Renal pelvis (tissue), 12 donors: ENCODE results near the gene INSRR. TPM values are rescaled to one million over a fixed set of nuclear protein-coding genes. Genes with fewer than 3 reads are reported as not detected.

Experiments used
- DNase-seq: peaks from one replicate; pipeline ENCODE4 v3.0.0-alpha.2; 2013
- long read RNA-seq, 16 experiments: transcript quantifications; one replicate each; lab custom pipeline, GENCODE V29; 2026
- polyA plus RNA-seq, 3 donors: library from polyadenylated mRNA; unstranded; fragments of 120-200 nt; gene quantifications; one replicate each; pipeline ENCODE4 v1.2.1, GENCODE V29; 2013; ENCODE audit not compliant: insufficient read length in 3 of 3

Gene INSRR
- polyA plus RNA-seq, result 1 to 10 TPM; 1.6 to 3.0 (median 2.0) TPM
- long read RNA-seq, donor 1, result 0 reads
- long read RNA-seq, donor 2, result 0 reads
- long read RNA-seq, donor 3, result 0 reads
- long read RNA-seq, donor 4, result 0 reads
- long read RNA-seq, donor 5, result 0 reads
- long read RNA-seq, donor 6, result 0 reads
- long read RNA-seq, donor 7, result 0 reads
- long read RNA-seq, donor 8, result 0 reads
- long read RNA-seq, donor 9, result 0 reads
- long read RNA-seq, donor 10, result 0 reads
- long read RNA-seq, donor 11, result 0 reads
- long read RNA-seq, donor 12, result 0 reads
- long read RNA-seq, donor 13, result 0 reads
- long read RNA-seq, donor 14, result 0 reads
- long read RNA-seq, donor 15, result 0 reads
- long read RNA-seq, donor 16, result 0 reads

GRCh38 chr1:156858959-156859522 lies at the start of gene INSRR:
INSRR (minus strand) TSS chr1:156859117; CDS start chr1:156858621, 496 bp downstream.
- DNase-seq, result no peak

- no peak for DNase-seq
These were observed 49.6 kb upstream of the INSRR start for GRCh38 chr1:156908541-156908940.

DNA sequence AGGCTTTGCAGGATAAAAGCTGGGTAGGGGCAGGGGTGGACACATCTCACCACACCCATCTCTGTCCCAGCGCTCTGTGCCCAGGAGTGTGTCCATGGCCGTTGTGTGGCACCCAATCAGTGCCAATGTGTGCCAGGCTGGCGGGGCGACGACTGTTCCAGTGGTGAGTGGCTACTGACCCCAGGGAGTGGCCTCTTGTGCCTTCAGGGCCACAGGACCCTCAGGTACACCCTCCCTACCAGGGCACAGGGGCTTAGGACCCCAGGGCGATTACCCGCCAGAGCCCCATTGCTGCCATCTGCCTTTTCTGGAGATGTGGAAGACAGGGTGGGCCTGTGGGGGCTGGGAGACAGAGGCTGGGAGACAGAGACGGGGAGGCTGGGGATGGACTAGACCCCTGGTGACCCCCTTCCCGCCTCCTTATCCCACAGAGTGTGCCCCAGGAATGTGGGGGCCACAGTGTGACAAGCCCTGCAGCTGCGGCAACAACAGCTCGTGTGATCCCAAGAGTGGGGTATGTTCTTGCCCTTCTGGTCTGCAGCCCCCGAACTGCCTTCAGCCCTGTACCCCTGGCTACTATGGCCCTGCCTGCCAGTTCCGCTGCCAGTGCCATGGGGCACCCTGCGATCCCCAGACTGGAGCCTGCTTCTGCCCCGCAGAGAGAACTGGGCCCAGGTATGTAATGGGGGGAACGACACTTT lies 47.4 kb upstream of the INSRR start:
- DNase-seq, result no peak

- DNase-seq, result no peak
These were observed 46.7 kb upstream of the INSRR start for GRCh38 chr1:156905651-156906050.

GRCh38 chr1:156905176-156905575 lies 46.3 kb upstream of the INSRR start:
- DNase-seq, result no peak

- DNase-seq, result no peak
These were observed 45.5 kb upstream of the INSRR start for GRCh38 chr1:156904187-156904959.

- no peak for DNase-seq
These were observed 44.6 kb upstream of the INSRR start for GRCh38 chr1:156903328-156904091.

GRCh38 chr1:156901966-156902915 lies 43.3 kb upstream of the INSRR start:
- DNase-seq, result no peak

DNA sequence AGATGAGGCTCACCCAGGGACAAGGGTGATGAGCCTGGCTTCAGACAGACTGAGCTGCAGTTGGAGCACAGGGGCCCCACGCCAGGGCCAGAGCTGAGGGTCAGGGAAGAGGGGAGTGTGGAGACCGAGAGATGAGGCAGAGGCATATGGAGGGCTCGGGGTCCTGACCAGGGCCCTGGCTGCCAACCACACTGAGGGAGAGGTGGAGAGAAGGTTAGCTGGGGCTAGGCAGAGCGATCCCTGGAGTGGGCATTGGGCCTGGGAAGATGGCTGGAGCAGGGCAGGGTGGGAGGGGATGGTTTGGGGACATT lies 42.6 kb upstream of the INSRR start:
- DNase-seq, result no peak

DNA sequence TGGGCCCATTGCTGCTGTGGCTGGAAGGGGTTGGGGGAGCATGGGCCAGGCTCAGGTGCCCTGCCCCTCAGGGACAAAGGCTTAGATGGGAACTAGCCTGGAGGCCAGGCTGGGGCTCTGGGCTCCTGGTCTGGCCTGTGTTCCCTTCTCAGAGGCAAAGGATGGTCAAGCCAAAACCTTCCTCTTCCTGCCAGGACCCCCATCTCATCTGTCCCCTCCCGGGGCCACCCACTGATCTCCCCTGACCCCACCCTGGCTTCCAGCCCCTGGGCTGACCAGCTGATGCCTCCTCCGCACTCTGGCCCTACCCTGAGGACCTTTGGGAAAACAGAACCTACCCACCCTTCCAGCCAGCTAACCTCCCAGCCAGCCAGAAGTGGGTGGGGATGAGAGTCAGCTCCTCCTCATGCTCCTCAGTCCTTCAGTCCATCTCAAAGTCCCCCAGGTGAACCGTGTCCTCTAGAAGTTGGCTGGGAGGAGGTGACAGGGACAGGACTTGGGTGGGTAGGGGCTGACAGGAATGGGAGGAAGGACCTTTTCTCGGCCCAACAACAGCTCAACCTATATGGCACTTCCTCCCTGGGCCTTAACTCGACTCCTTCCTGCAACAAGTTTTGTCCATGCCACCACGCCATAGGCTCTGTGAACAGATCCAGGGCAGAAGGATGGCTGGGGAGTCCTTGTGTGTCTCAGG lies 42.1 kb upstream of the INSRR start:
- DNase-seq, result no peak

DNA sequence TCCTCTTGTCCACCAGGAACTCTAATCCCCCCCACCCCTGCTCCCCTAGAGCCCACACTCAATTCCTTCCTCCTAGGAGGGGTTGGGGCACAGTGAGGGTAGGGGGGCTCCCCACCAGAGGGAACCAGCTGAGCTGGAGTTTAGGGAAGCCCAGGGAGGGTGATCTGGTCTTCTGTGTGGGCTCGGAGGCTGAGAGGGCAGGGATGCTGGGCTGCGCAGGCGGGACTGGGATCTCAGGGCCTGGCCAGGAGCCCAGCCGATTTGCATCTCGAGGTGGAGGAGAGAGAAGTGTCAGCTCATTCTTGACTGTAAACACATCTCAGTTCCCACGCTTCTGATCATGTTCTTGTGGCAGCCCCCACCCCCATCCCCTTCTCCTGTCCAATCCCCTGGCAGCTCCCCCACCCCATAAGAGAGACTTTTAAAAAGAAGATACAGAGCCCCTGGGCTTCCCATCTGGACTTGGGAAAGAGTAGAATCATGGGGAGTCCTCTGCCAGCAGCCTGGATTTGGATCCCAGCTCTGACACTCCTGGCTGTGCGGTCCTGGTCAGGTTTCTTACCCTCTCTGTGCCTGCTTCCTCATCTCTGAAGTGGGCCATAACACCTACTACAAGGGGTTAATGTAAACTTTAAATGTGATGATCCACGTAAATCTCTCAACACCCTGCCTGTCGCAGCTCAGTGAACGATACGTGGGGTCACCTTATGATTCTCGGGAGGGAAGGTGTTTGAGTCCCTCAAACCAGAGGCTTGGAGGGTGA lies 41.2 kb upstream of the INSRR start:
- no peak for DNase-seq

GRCh38 chr1:156898971-156899664 lies 40.2 kb upstream of the INSRR start:
- DNase-seq, result no peak

DNA sequence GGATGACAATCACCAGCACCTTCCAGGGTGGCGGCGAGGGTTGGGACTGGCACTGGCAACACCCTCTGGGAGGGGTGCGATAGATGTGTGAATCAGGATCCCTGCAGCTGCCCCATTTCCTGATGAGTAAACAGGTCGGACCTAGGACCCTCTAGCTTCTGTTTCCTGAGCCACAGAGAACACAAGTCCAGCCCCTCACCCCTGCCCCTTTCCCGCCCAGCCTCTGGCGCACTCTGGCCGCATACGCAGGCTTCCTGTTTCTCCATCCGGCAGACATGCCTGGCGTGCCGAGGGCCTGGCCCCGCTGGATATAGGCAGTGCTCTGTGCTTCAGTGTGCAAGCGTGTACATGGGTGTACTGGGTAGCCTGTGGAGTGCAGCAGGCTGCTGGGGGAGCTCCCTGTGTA lies 39.2 kb upstream of the INSRR start:
- peak; percentile 69 for DNase-seq

DNA sequence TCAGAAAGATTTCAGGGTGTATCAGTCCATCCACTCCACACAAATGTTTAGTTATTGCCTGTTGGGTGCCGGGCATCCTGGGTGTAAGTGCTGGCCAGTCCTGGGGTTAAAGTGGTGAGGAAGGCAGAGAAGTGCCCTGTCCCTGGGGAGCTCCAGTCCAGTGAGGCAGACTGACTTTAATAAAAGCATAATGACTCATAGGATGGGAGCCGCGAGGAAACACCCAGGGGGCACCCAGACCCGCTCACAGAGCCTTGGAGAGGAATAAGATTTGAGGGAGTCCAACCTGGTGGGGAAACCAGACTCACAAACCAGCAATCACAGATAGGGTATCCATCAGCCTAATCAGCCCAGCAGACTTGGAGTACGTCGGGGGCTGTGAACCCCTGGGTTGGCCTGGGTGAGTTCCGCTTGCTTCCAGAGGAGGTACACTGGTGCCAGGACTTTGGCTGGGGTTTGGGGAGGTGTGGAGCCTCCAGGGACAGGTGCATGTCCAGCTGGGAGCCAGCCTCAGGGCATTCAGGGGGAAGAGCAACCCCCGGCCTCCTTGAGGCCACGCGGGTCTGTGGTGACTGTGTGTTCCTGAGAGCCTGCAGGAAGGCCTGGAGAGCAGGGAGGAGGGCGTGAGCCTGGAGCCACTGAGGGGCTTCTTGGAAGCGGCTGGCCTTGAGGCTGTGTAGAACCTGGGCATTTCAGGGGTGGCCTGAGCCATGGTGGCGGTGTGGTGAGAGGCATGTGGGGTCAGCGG lies 38.3 kb upstream of the INSRR start:
- no peak for DNase-seq

- DNase-seq, result no peak
These were observed 37.6 kb upstream of the INSRR start for GRCh38 chr1:156896490-156897033.

GRCh38 chr1:156895927-156896326 lies 37.0 kb upstream of the INSRR start:
- DNase-seq, result no peak

GRCh38 chr1:156895455-156895812 lies 36.5 kb upstream of the INSRR start:
- no peak for DNase-seq
